Activated T-cell treated with anti-CD3 and anti-CD28 coated beads for 48 hours (primary cell): Measurements from ENCODE around the gene CCNY.
A peak's percentile ranks its signal among the peaks of the same experiment; 100 is the strongest.
"Not testable (repeated sequence)": the region's sequence is repeated elsewhere in the genome, so short reads cannot be mapped to it uniquely, and the experiment has no call there.

ENCODE experiments used
- DNase-seq: peaks from one replicate; pipeline ENCODE4 v3.0.0-alpha.2; 2020; ENCODE audit warnings: low read depth

The CCNY gene

GRCh38 chr10:35336084-35336831 lies at the start of gene CCNY:
Gene CCNY, plus strand, starts transcription at chr10:35336509. Its CDS starts 545 bp downstream, at chr10:35337054.
- DNase-seq = peak; percentile 77

- no peak for DNase-seq
Observed at GRCh38 chr10:35289198-35289597, 47.1 kb upstream of the CCNY start.

GRCh38 chr10:35294506-35294905 lies 41.8 kb upstream of the CCNY start:
- DNase-seq = no peak

- DNase-seq = no peak
Observed at GRCh38 chr10:35299016-35299415, 37.3 kb upstream of the CCNY start.

- DNase-seq = no peak
Observed at GRCh38 chr10:35300063-35300699, 36.1 kb upstream of the CCNY start.

- no peak for DNase-seq
Observed at GRCh38 chr10:35304649-35305048, 31.7 kb upstream of the CCNY start.

GRCh38 chr10:35306852-35307251 lies 29.5 kb upstream of the CCNY start:
- no peak for DNase-seq

GRCh38 chr10:35307297-35307696 lies 29.0 kb upstream of the CCNY start:
- DNase-seq = no peak

- DNase-seq = no peak
Observed at GRCh38 chr10:35308809-35309208, 27.5 kb upstream of the CCNY start.

- not testable (repeated sequence) for DNase-seq
Observed at GRCh38 chr10:35314142-35314541, 22.2 kb upstream of the CCNY start.

- not testable (repeated sequence) for DNase-seq
Observed at GRCh38 chr10:35315235-35315634, 21.1 kb upstream of the CCNY start.

GRCh38 chr10:35316218-35316967 lies 19.9 kb upstream of the CCNY start:
- no peak for DNase-seq

- DNase-seq = no peak
Observed at GRCh38 chr10:35318551-35318950, 17.8 kb upstream of the CCNY start.

GRCh38 chr10:35320341-35320740 lies 16.0 kb upstream of the CCNY start:
- no peak for DNase-seq

- DNase-seq = no peak
Observed at GRCh38 chr10:35322636-35323035, 13.7 kb upstream of the CCNY start.

- DNase-seq = no peak
Observed at GRCh38 chr10:35324196-35324595, 12.1 kb upstream of the CCNY start.

- no peak for DNase-seq
Observed at GRCh38 chr10:35326466-35327235, 9.7 kb upstream of the CCNY start.

GRCh38 chr10:35327790-35328403 lies 8.4 kb upstream of the CCNY start:
- no peak for DNase-seq

- no peak for DNase-seq
Observed at GRCh38 chr10:35328404-35329037, 7.8 kb upstream of the CCNY start.

GRCh38 chr10:35329520-35329919 lies 6.8 kb upstream of the CCNY start:
- no peak for DNase-seq
